HG02759 (cell line): ENCODE results near the gene CLP1.
A peak's percentile ranks its signal among the peaks of the same experiment; 100 is the strongest.
"Not testable (repeated sequence)": the region's sequence is repeated elsewhere in the genome, so short reads cannot be mapped to it uniquely, and the experiment has no call there.

Source experiments
- ATAC-seq: cut with Tn5 transposase; IDR thresholded peaks from one replicate; pipeline ENCODE4 v1.9.1; 2021; ENCODE audit warnings: mild to moderate bottlenecking, moderate library complexity; ENCODE audit not compliant: unreplicated experiment

CLP1 gene

DNA sequence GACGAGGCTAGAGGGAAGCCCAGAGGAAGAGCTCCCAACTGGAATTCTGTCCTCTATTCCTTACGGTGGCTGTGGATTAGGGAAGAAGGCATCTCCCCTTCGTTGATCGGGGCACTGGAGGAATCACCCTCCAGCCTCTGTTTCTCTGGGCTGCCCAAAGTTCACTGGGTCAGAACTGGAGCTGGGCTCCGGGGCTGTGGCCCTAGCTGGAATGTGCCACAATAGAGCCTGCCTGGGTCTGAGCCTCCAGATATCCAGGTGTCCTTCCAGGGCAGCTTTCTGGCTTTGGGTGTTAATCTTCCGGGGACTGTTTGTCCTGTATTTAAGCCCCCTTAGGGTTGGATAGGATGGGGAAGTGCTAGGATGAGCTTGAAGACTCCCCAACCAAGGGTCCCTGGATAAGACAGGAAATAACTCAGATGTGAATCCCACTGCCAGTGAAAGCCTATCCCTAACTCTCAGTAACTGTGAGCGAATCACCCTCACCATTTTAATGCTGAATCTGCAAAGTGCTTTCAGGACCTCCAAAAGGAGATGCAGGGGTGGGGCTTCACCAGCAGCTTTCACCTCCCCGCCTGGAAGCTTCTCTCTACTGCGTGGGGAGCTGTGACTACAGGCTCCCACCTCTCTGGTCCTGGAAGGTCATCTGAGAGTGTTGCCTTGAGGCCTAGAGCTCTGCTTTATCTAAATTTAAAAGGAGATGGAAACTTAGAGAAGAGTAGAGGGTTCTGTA, 17.3 kb upstream of the CLP1 start:
- no peak for ATAC-seq

DNA sequence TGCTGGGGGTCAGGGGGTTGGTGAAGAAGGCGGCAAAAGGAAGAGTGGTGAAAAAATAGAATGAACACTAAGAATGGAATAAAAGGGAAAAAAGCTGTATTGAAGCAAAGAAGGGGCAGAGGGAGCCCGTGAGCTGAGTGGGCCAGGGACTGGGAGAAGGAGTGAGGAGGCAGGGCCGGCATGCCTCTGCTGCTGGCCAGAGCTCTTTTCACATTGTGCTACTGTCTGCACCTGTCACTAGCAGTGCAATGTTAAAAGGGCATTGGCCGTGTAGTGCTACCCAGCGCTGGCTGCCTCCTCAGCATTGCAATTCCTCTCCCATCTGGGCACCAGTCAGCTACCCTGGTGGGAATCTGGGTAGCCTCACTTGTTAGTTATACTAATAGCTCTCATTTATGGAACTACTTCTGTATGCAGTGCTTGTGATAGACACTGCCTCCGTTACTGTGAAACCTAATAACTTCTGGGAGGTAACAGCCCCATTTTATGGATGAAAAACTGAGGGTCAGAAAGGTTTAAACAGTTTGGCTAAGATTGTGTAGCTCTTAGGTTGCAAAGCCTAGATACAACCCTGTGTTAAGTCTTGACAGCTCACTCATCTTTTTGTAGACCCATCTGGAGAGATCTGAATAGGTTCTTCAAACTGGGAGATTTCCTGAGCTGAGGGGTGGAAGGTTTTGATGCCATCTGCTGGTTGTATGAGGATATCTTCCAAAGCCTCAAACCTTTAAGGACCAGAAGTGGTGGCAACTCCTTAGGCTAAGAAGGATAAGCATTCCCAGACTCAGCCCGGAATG, 16.4 kb upstream of the CLP1 start:
- no peak for ATAC-seq

DNA sequence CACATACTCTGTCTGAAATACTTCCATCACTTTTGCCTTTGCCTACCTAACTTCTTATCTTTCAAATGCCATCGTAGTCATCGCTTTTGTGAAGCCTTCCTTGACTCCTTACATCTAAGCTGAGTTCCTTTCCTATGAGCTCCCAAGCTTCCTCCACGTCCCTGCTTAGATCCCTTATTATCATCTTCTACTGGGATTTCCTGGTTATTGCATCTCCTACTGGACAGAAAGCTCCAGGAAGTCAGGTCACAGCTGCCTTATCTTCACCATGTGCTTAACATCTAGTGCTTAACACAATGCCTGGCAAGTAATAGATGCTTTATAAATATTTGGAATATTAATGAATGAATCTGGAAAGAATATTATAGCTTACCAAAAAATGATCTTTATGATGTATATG, 13.8 kb upstream of the CLP1 start:
- ATAC-seq, result no peak

- ATAC-seq, result peak; percentile 76
Measured at GRCh38 chr11:57644748-57645688, 12.5 kb upstream of the CLP1 start.

GRCh38 chr11:57645689-57646085, 11.9 kb upstream of the CLP1 start:
- no peak for ATAC-seq

DNA sequence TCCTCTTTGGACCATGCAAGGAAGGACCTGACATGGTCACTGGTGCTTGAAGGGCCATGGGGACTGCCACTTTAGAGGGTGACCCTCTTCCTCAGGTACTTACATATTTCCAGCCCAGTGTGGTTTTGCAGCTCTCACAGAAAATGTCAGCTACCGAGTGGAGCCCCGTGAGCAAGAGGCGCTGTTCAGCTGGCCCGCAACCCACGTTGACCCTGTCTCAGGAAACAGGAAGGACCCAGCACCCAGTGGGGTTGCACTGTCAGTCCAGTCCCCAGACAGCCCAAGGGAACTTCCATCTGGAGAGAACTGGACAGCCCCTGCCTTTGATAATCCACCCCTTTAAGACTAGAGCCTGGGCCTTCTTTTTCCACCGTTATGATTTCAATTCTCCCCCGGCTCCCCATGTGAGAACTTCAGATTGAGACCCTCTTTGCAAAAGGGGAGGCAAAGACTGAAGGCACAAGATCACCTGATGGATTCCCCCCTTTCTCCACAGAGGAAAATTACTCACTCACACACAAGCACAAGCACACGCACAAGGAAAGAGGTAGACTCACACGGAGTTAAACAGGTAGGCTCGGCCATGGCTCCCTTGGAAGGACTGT, 11.3 kb upstream of the CLP1 start:
- no peak for ATAC-seq

DNA sequence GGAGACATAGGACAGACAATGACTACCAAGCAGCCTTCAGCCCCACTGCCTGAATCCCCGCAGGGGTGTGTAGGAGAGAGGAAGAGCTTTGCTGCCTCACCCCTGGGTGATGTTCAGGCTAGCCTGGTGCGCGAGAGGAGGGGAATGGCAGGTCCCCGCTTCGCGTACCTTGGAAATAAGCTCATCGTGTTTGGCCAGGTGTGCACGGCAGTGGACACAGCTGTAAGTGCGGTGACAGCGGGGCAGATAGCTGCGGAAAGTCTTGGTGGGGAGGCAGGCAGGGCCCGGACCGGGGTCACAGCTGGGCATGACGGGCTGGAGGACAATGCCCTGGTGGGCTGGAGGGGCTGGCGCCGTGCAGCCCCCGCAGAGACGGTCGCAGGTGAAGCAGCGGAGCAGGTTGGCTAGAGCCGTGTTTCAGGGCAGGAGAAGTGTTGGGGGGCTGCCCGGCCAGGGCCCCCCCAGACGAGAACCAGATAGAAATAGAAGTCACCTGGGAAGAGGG, 10.7 kb upstream of the CLP1 start:
- no peak for ATAC-seq

GRCh38 chr11:57647372-57647771, 10.2 kb upstream of the CLP1 start:
- ATAC-seq, result no peak

- no peak for ATAC-seq
Measured at GRCh38 chr11:57647960-57648800, 9.4 kb upstream of the CLP1 start.

- ATAC-seq, result no peak
Measured at GRCh38 chr11:57648801-57649735, 8.5 kb upstream of the CLP1 start.

DNA sequence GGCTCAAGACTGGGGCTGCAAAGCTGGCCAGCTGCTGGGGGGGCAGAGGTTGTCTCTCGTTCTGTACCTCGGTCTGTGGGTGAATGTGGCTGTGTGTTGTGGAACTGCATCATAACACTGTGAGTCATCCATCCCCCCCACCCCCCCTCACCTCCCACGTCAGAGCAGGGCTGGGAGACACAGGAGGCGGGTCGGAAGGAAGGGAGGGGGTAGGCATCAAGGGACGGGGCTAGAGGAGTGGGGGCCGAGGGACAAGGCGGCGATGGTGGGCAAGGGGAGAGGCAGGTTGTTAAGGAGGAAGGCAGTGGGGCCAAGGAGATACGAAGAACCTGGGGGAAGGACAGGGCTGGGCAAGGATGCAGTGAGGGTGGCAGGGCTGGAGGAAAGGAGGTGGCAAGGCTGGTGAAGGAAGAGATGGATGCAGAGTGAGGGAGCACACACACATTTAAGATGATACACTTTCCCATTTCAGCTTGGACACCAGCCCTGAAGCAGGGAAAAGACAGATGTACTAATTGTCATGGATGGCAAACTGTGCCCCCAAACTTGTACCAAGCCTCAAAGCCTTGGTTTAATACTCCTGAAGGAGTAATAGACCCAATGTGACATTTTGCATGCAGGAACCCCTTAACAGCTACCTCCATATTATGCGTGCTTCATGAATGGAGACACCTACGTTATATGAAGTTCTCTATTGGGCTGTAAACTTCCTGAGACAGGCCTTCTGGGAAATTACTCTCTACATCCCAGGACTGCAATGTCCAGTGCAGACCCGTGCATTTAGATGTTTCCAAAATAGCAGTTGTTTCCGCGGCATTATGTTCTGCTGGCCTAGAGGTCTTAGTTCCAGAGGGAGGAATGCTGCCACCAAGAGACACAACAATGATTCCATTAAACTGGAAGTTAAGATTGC, 7.5 kb upstream of the CLP1 start, which contains the start of gene YPEL4:
TSS of gene YPEL4 (minus strand) at position 87 of the 913 bp plus-strand sequence. CDS start 2,805 bp downstream, outside the sequence.
- ATAC-seq, result peak; percentile 33

- ATAC-seq, result no peak
Measured at GRCh38 chr11:57650739-57651090, 6.8 kb upstream of the CLP1 start.

GRCh38 chr11:57651408-57651807, 6.2 kb upstream of the CLP1 start:
- no peak for ATAC-seq

- ATAC-seq, result not testable (repeated sequence)
Measured at GRCh38 chr11:57652230-57652629, 5.3 kb upstream of the CLP1 start.

DNA sequence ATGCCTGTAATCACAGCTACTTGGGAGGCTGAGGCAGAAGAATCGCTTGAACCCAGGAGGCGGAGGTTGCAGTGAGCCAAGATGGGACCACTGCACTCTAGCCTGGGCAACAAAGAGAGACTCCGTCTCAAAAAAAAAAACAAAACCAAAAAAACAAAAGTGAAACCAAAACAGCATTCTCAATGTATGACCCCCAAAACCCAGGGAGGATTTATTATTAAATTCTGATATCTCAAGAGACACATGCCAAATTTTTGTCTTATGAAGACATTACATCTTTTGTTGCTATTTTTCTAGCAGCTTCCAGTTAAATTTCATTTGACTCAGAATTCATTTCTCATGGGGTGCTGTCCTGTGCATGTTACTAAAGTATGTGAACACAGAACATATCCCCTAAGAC, 4.9 kb upstream of the CLP1 start:
- ATAC-seq, result no peak

- ATAC-seq, result no peak
Measured at GRCh38 chr11:57653163-57653562, 4.4 kb upstream of the CLP1 start.

- no peak for ATAC-seq
Measured at GRCh38 chr11:57656885-57657193, 723 bp upstream of the CLP1 start.

DNA sequence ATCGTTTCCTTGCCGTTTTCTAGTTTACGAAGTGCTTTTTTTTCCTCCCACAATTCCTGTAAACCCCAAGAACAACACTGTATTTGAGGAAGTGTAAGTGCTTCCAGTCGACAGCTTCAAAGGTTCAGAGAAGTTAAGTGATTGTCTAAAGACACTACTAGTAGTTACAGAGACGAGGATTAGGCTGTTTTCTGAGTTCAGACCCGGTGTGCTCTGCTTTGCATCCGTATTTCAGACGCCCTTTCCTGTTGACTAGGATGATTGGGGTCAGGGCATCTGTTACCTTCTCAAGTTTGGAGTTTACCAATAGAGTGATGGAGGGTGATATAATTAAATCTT, 430 bp downstream of the CLP1 start:
- no peak for ATAC-seq
